Hematopoietic multipotent progenitor cell treated with erythropoietin and hydrocortisone succinate and interleukin-3 and kit ligand, for 15 days (in vitro differentiated cells): Measurements from ENCODE around the gene OR1L8.

Source experiments
- DNase-seq: peaks from one replicate; pipeline ENCODE4 v3.0.0-alpha.2; 2015; ENCODE audit warnings: low spot score

Gene OR1L8

DNA sequence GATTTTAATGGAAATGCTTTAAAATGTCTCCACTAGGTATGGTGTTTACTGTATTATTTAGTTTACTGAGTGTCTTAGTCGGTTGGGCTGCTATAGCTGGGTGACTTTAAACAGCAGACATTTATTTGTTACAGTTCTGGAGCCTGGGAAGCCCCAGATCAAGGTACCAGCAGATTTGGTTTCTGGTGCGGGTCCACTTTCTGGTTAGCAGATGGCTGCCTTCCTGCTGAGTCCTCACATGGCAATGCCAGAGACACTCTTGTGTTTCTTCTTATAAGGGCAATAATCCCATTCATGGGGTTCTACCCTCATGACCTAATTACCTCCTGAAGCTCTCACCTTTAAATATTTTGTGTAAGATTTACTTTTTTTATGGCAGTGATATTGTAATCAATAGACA, 65.0 kb downstream of the OR1L8 start:
- DNase-seq, result no peak
